Astrocyte (in vitro differentiated cells and primary cell): Measurements from ENCODE around the gene PRRC2C.

Experiments used
- EZH2 ChIP-seq: IDR thresholded peaks from 2 replicates; pipeline ENCODE4 v1.6.1; 2012; ENCODE audit warnings: mild to moderate bottlenecking, low read length, inconsistent platforms; ENCODE audit not compliant: insufficient read depth
- TF ChIP-seq, protein P1 (sequence below): IDR thresholded peaks from 2 replicates; pipeline ENCODE4 v1.5.1; 2011; ENCODE audit warnings: low read depth, mild to moderate bottlenecking, inconsistent platforms, low read length, moderate library complexity; ENCODE audit not compliant: insufficient read depth

DNA sequence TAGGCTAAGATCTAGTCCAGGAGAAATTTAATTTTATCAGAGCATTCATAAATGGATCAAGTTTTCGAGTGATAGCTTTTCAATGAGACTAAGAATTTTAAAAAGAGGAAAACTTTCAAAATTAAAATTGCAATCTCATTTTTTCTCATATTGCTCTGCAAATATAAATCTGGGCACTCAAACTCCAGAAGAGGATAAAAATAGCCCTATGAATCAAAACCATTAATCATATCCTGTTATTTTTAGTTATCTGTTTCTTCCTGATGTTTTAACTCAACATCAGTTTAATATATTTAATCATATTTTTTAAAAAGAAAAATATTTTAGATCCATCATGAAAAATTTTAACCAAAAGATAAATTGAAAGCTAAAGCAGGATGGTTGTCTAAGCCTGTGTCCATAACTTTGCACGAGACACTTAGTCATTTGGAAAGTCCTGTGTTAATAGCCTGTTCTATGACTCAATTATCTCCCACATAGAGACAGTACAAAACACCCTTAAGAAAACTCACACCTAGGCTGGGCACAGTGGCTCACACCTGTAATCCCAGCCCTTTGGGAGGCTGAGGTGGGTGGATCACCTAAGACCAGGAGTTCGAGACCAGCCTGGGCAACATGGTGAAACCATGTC is 17.1 kb upstream of the PRRC2C start:
- TF ChIP-seq, protein P1, sequence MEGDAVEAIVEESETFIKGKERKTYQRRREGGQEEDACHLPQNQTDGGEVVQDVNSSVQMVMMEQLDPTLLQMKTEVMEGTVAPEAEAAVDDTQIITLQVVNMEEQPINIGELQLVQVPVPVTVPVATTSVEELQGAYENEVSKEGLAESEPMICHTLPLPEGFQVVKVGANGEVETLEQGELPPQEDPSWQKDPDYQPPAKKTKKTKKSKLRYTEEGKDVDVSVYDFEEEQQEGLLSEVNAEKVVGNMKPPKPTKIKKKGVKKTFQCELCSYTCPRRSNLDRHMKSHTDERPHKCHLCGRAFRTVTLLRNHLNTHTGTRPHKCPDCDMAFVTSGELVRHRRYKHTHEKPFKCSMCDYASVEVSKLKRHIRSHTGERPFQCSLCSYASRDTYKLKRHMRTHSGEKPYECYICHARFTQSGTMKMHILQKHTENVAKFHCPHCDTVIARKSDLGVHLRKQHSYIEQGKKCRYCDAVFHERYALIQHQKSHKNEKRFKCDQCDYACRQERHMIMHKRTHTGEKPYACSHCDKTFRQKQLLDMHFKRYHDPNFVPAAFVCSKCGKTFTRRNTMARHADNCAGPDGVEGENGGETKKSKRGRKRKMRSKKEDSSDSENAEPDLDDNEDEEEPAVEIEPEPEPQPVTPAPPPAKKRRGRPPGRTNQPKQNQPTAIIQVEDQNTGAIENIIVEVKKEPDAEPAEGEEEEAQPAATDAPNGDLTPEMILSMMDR: no peak
- TF ChIP-seq EZH2: no peak
